HG02610 (cell line): Measurements from ENCODE around the gene CSHL1.
"Not testable (repeated sequence)": the region's sequence is repeated elsewhere in the genome, so short reads cannot be mapped to it uniquely, and the experiment has no call there.

Experiments used
- ATAC-seq: cut with Tn5 transposase; IDR thresholded peaks from one replicate; pipeline ENCODE4 v1.9.1; 2021; ENCODE audit warnings: mild to moderate bottlenecking, moderate library complexity; ENCODE audit not compliant: unreplicated experiment

CSHL1 gene

GRCh38 chr17:63941162-63941561 is 30.1 kb upstream of the CSHL1 start:
- ATAC-seq, result no peak

DNA sequence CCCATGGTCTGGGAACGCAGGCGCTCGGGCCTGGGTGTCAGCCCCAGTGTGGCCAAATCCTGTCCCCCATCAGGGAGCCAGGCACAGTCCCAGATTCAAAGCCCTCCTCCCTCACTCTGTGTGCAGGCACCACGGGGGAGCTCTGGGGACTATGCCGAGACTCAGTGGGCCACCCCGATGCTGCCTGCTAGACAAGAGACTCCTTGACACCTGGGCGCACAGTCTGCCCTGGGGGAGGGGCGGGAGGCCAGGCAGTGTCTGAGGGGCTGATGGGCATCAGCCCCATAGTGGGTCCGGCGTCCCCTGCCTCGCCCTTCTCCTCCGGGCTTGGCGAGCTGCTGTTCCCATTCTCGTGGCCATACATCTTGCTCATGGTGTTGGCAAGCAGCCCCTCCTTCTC is 29.5 kb upstream of the CSHL1 start:
- no peak for ATAC-seq

DNA sequence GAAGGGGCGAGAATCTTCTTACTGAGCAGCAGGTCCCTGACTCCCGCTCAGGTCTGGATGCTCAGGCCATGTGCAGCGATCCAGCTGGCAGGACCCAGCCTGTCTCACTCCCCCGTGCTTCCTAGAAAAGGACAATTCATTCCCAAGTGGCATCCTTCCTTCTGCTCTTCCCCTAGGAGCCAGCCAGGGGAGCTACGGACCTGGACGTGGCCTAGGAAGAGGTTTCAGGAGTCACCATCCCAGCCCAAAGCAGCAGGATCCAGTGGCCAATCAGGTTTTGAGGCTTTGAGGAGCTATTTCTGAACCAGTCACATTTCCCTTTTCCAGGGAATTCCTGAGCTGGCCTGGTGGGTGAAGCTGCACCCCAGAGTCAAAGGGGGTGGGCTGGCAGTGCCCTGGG is 28.8 kb upstream of the CSHL1 start:
- no peak for ATAC-seq

GRCh38 chr17:63939401-63939800 is 28.3 kb upstream of the CSHL1 start:
- no peak for ATAC-seq

- no peak for ATAC-seq
Measured at GRCh38 chr17:63937920-63938319, 26.9 kb upstream of the CSHL1 start.

GRCh38 chr17:63937319-63937718 is 26.3 kb upstream of the CSHL1 start:
- ATAC-seq, result no peak

DNA sequence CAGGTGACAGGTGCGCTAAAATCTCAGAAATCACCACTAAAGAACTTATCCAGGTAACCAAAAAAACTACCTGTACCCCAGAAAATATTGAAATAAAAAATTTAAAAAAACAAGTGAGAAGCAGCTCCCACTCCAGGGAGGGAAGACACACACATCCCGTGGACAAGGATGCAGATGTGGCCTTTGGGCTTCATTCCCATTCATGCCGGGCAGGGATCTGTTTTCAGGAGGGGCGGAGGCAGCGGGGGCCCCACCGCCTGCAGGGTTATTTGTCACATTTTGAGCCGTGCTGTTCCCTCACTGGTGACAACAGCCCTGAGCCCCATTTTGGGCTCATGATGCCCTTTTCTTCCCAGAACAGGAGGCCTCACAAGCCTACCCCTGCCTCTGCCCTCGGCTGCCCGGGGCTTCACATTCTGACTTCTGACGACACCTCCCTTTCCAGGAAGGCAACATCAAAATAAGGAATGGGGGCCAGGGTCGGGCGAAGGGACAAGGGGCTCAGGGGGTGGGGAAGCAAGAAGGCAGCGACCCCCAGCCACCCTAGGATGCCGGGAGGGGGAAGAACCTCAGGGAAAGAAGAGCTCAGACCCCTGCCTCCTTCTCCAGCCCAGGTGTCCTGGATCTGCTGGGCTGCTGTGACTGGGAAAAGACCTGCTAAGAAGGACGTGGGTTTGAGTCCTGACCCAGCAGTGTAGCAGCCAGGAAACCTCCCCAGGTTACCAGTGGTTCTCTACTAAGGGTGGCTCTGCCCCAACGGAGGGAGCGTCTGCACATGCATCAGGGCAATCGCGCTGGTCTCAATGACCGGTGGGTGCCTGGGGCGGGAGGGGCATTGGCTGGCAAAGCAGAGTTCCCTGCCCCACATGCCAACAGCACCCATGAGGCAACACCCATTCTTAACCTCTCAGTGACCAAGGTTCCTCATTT is 23.4 kb upstream of the CSHL1 start:
- no peak for ATAC-seq

DNA sequence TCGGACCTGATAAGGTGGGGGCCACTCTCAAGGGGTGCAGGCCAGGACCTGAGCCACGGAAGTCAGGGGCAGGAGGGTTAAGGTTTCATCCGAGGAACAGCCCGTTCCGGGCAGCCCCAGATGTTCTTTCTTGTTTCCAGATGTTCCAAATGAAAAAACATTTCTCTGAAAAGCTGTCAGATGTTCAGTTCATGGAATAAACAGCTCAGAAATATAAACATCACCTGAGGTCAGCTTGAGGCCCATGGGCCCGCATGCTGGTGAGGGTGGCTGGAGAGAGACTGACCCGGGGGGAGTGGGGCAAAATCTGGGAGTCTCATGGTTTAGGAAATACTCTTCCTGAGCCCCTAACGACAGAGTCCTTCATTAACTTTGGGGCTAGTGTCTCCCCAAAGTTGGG is 22.5 kb upstream of the CSHL1 start:
- ATAC-seq, result no peak

- ATAC-seq, result no peak
Measured at GRCh38 chr17:63932721-63933120, 21.7 kb upstream of the CSHL1 start.

- ATAC-seq, result peak; percentile 75
Measured at GRCh38 chr17:63931981-63932561, 21.0 kb upstream of the CSHL1 start, which contains the start of gene CD79B. Gene CD79B (minus strand): TSS chr17:63932331. CDS start chr17:63932261, 70 bp downstream.

DNA sequence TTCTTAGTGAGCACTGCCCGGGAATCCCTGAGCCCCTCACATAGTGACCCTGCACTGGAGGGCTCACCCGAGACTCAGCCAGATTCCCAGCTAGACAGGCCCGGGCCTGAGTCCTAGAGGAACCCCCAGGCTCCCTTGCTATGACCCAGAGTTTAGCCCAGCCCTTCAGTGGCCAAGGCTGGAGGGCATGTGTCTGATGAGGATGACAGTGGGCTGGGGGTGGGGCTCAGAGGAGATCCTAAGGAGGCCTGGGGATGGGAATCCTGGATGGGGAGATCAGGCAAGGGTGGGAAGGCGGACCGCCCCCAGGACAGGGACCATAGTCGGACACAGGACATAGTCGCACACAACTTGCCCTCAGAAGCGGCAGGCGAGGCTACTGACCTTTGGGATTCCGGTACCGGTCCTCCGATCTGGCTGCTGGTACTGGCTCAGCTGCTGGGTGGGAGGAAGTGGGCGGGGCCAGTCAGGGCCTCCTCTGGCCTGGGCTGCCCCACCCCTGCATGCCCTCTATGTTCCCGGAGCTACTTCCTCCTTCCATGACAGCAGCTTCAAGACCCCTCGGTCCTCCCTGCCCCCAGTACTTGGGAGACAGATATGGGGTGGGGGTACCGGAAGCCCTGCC is 20.0 kb upstream of the CSHL1 start:
- ATAC-seq, result peak; percentile 42

DNA sequence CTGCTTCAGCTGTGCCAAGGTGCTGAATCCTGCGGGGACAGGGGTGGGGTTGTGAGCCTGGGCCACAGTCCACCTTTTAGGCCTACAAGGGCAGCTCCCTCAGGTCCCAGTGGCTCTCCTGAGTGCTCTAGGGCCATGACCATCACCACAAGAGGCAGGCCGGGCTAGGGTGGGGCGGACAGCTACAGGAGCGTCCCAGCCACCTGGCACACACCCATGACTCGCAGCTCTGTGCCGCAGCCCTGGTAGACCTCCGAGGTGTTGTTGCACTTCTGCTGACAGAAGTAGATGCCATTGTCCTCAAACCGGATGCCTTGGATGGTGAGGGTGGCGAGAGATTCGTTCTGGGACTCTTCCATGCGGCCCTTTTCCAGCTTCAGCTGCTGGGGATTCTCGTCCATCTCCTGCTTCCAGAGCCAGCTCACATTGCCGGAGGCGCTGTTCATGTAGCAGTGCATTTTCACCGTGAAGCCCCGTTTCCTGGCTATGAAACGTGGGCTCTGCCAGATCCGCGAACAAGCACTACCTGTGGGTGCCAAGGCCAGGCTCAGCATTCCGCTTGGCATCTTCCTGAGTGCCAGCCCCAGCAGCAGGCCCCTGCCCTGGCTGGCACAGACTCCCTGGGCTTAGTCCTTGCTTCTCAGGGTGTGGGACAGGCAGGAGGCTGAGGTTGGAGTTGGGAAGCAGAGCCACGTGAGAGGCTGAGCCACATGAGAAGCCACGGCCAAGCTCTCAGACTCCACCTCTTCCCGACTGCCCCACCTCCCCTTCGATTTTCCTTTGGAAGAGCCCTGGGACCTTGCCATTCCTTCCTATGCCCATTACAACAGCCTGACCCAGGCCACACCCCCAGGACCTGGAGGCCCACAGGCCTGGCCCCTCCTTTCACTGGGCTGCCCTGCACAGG is 19.1 kb upstream of the CSHL1 start:
- ATAC-seq, result no peak

GRCh38 chr17:63928966-63929695 is 18.1 kb upstream of the CSHL1 start:
- no peak for ATAC-seq

- ATAC-seq, result no peak
Measured at GRCh38 chr17:63928172-63928666, 17.2 kb upstream of the CSHL1 start.

GRCh38 chr17:63927464-63928171 is 16.6 kb upstream of the CSHL1 start:
- ATAC-seq, result no peak

DNA sequence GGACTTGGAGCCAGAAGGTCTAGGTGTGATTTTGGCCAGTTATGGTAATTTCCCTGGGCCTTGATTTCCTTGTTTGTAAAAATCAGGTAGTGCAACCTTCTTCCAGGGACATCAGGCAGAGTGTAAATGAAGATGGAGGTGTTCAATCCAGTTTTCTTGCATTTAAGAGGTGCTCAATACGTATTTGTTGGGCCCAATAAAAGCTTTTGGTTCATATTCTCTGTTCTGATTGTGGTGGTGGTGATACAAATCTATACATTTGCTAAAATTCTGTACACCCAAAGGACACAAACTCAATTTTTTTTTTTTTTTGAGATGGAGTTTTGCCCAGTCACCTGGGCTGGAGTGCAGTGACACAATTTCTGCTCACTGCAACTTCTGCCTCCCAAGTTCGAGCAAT is 15.1 kb upstream of the CSHL1 start:
- no peak for ATAC-seq

DNA sequence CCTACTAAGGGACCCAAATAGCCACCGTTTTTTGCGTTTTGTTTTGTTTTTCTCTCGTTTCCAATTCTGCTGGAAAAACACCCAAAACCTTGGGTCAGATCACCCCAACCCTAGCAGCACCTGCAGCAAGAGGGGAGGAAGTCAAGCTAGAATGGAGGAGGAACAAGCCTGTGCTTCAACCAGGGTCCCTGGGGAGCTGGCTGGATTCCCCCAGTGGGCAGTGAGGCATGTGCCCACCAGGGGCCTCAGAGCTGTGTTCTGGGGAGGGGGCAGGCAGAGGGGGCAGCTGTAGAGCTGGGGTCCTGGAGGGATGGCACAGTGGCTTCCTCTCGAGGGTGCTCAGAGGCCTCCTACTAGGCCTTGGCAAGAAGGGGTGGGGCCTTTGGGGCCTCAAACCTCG is 14.6 kb upstream of the CSHL1 start:
- no peak for ATAC-seq

- ATAC-seq, result not testable (repeated sequence)
Measured at GRCh38 chr17:63922402-63922801, 11.3 kb upstream of the CSHL1 start.

- ATAC-seq, result not testable (repeated sequence)
Measured at GRCh38 chr17:63920779-63921178, 9.7 kb upstream of the CSHL1 start.
